Placental pericyte (primary cell): ENCODE results near the gene CD2. TPM values are rescaled to one million over a fixed set of nuclear protein-coding genes. Genes with fewer than 3 reads are reported as not detected.

ENCODE experiments used
- total RNA-seq: library from RNA; depleted of rRNA; stranded (reverse); fragments of >200 nt; gene quantifications from 2 replicates; pipeline ENCODE4 v1.2.3, GENCODE V29; 2012

CD2 gene, protein sequence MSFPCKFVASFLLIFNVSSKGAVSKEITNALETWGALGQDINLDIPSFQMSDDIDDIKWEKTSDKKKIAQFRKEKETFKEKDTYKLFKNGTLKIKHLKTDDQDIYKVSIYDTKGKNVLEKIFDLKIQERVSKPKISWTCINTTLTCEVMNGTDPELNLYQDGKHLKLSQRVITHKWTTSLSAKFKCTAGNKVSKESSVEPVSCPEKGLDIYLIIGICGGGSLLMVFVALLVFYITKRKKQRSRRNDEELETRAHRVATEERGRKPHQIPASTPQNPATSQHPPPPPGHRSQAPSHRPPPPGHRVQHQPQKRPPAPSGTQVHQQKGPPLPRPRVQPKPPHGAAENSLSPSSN
- total RNA-seq, result not detected in 2 replicates

DNA sequence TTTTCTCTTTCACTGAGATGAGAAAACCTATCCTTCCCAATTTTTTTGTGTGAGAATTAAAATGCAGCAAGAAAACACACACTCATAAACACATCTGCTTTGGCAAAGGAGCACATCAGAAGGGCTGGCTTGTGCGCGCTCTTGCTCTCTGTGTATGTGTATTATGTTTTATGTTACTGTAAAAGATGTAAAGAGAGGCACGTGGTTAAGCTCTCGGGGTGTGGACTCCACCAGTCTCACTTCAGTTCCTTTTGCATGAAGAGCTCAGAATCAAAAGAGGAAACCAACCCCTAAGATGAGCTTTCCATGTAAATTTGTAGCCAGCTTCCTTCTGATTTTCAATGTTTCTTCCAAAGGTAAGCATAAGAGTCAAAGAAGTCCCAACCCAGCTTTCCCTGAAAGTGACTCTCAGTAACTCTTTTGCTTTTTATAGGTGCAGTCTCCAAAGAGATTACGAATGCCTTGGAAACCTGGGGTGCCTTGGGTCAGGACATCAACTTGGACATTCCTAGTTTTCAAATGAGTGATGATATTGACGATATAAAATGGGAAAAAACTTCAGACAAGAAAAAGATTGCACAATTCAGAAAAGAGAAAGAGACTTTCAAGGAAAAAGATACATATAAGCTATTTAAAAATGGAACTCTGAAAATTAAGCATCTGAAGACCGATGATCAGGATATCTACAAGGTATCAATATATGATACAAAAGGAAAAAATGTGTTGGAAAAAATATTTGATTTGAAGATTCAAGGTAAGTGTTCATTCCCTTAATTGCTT is at the start of gene CD2:
CD2 (plus strand) TSS at position 233 of the 780 bp plus-strand sequence; CDS start at position 296, 63 bp downstream.

Other genes with a start within 250 kb of the CD2 start
- gene CD58, start 183.4 kb upstream of the CD2 start, total RNA-seq, result 7.7 and 16.8 TPM in 2 replicates
- under 0.01 and 1.1 TPM in 2 replicates for gene IGSF3, start 86.7 kb upstream of the CD2 start, total RNA-seq
- 1.3 and 2.7 TPM in 2 replicates for gene PTGFRN, start 155.5 kb downstream of the CD2 start, total RNA-seq
- not detected in 2 replicates for gene CD101, start 247.3 kb downstream of the CD2 start, total RNA-seq